HG03103 (cell line): ENCODE measurements around the gene GIT1.
A peak's percentile ranks its signal among the peaks of the same experiment; 100 is the strongest.
"Not testable (repeated sequence)": the region's sequence is repeated elsewhere in the genome, so short reads cannot be mapped to it uniquely, and the experiment has no call there.

Source experiments
- ATAC-seq: cut with Tn5 transposase; IDR thresholded peaks from one replicate; pipeline ENCODE4 v1.9.1; 2021; ENCODE audit warnings: low read depth; ENCODE audit not compliant: unreplicated experiment

GIT1 gene

GRCh38 chr17:29568331-29569244 lies 20.9 kb downstream of the GIT1 start, which contains the start of gene TP53I13:
TP53I13 (plus strand) TSS chr17:29568701; CDS start chr17:29568759, 58 bp downstream.
- peak; percentile 37 for ATAC-seq

GRCh38 chr17:29567554-29568330 lies 21.7 kb downstream of the GIT1 start:
- ATAC-seq: peak; percentile 30

GRCh38 chr17:29567304-29567553 lies 22.2 kb downstream of the GIT1 start:
- no peak for ATAC-seq

DNA sequence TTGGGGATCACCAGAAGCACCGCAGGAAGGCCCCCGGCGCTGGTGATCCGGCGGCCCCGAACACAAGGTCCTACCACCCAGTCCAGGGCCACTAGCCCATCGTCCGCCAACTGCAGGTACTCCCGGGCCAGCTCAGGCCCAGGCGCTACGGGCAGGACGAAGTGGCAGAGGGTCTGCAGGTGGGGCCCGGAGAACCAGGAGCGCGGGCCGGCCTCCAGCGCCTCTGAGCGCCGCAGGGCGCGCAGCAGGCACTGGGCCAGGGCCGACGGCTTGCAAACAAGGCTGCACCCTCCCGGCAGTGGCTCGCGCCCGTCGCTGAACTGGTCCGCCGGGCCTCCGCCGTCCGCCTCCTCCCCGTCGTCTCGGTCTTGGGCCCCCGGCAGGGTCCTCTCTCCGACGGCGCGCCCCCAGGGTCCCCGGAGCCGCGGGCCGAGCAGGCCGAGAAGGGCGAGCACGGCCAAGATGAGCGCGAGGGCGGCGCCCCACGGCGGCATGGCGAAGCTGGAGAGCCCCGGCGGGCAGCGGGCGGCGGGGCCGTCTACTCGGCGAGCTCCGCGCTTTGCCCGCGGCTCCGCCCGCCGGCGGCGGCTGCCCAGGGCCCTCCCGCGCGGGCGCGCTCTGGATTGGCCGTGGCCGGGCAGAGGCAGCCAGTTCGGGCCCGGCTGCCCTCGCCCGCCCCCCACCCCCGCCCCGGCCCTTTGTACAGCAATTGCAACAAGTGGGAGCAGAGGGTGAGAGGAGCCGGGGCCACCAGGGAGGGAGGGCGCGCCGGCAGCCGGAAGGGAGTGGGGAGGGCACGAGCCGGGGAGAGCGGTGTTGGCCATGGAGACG lies 22.8 kb downstream of the GIT1 start, which contains the start of gene ABHD15:
Gene ABHD15 (minus strand): TSS at position 565 of the 831 bp plus-strand sequence. CDS start 71 bp downstream, at position 494.
- no peak for ATAC-seq

DNA sequence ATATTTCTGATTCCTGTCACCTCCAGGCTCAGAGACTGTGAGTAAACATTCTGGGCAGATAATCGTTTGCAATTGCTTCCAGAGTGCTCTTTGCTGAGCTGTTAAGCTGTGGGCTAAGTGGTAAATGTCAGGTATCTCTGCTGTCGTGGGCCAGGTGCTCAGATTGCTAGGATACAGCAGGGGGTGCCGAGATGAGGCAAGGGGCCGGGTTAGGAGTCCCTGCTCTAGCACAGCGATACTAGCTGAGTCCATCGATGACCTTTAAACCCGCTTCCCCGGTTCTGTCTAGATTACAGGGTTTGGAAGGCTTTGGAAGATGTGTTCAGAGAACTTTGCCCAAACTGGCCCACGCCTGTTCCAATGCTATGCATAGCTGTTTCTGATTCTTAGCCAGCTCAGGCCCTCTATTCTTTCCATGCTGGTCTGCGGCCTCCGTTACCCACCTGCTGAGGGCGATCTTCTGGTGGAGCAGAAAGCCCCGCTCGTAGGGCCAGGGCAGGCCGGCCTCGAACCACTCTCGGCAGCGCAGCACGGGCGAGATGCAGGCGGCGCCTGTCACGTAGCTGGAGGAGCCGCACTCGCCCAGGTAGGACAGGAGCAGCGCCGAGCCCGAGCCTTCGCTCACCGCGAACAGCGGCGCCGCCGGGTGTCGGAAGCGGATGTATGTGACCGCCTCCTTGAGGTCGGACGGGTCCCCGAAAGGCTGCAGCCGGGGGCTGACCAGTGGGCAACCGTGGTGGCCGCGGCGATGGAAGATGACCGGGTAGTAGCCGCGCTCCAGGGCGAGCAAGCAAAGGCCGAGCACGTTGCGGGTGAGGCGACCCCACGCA lies 23.6 kb downstream of the GIT1 start:
- ATAC-seq: no peak

DNA sequence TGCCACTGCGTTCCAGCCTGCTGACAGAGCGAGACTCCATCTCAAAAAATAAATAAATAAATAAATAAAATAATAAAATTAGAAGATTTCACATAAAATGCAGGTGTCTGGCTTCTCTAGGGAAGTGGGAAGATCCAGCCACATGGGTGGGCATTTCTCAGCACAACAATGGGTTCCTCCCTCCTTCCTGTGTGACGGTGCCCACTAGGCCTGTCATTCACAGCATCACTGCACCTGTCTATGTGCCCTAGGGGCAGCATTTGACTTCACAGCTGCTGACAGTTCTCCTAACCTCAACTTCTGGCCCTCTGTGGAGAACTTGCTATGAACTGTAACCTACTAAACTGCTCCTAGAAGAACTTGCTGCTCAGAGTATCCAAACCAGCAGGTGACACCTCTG lies 25.6 kb downstream of the GIT1 start:
- ATAC-seq: no peak

DNA sequence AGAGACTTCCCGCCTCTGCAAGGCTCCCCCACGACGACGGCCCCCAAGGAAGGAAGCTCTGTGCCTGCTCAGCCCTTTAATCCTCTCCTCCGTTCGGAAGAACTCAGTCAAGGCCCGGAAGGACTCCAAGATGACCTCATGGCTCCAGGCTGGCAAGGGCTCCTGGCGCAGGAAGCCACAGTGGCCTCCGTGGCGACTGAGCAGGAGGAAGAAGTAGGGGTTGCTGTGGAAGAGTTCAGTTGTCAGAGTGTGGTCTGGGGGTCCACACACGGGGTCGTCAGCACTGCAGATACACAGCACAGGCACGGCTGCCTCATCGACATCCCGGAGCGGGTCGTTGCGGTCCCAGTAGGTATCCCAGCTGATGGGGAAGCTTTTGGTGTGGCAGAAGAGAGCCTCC lies 26.8 kb downstream of the GIT1 start:
- ATAC-seq: no peak

GRCh38 chr17:29561554-29562517 lies 27.6 kb downstream of the GIT1 start:
- ATAC-seq: no peak

GRCh38 chr17:29560316-29560715 lies 29.1 kb downstream of the GIT1 start:
- ATAC-seq: no peak

DNA sequence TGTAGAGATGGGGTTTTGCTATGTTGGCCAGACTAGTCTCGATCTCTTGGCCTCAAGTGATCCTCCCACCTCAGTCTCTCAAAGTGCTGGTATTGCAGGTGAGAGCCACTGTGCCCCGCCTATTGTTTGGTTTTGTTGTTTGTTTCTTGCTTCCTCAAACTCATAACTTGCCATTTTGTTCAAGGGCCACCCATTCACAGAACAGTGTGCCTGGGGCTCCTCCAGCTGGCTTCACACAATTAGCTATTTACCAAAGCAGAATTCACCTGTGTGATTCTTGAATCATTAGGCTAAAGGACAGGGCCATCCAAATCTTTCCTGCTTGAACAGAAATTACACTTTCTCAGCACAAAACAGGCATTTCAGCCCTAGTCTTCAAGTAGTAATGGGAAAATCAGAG lies 29.8 kb downstream of the GIT1 start:
- ATAC-seq: no peak

- not testable (repeated sequence) for ATAC-seq
Observed at GRCh38 chr17:29558139-29558538, 31.3 kb downstream of the GIT1 start.

- no peak for ATAC-seq
Observed at GRCh38 chr17:29557739-29558116, 31.7 kb downstream of the GIT1 start.

GRCh38 chr17:29557085-29557738 lies 32.2 kb downstream of the GIT1 start:
- ATAC-seq: no peak

GRCh38 chr17:29555840-29556239 lies 33.6 kb downstream of the GIT1 start:
- no peak for ATAC-seq

- no peak for ATAC-seq
Observed at GRCh38 chr17:29549177-29549923, 40.1 kb downstream of the GIT1 start.

- ATAC-seq: no peak
Observed at GRCh38 chr17:29546830-29547229, 42.6 kb downstream of the GIT1 start.

DNA sequence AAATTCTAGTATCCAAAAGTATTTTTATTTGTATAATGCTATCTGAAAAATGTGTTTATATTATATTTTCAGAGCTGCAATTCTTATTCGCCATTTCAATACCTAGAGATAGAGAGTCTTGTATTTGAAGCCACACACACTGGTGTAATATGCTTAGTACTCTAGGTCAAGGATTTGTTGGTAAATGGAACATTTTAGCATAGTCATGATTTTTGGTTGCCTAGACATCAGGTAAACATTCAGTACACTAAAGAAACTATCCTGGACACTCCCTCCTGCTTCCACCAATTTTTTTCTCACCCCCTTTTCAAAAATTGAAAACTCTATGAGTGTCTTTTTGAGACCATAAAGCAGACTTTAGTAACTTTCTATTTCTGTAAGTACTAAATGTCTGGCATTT lies 43.4 kb downstream of the GIT1 start:
- no peak for ATAC-seq

DNA sequence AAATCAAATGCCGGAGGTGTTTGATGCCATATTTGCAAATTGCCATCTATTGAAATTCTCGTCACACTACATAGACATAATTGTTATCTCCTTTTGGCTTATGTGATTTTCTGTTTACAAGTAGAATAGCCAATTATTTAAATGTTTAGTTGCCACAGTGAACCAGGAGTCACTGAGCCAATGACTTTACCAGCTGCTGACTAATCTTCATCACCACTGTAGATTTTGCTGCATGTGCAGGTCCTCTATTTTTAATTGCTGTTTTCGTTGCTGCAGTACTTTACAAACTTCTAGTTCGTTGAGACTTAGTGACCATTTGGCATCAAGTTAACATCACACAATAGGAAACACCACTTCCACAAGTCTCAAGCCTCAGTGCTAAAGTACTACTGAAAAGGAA lies 45.4 kb downstream of the GIT1 start:
- ATAC-seq: no peak
